ENCODE results near the gene BTC. TPM values are rescaled to one million over a fixed set of nuclear protein-coding genes. Genes with fewer than 3 reads are reported as not detected.
A peak's percentile ranks its signal among the peaks of the same experiment; 100 is the strongest.
"Not testable (repeated sequence)": the region's sequence is repeated elsewhere in the genome, so short reads cannot be mapped to it uniquely, and the experiment has no call there.

BTC gene, protein sequence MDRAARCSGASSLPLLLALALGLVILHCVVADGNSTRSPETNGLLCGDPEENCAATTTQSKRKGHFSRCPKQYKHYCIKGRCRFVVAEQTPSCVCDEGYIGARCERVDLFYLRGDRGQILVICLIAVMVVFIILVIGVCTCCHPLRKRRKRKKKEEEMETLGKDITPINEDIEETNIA
- total RNA-seq (2014; rRNA removed; shearing (Covaris generic)), result 0.14 TPM in 1 of 2 replicates, not detected in the other

DNA sequence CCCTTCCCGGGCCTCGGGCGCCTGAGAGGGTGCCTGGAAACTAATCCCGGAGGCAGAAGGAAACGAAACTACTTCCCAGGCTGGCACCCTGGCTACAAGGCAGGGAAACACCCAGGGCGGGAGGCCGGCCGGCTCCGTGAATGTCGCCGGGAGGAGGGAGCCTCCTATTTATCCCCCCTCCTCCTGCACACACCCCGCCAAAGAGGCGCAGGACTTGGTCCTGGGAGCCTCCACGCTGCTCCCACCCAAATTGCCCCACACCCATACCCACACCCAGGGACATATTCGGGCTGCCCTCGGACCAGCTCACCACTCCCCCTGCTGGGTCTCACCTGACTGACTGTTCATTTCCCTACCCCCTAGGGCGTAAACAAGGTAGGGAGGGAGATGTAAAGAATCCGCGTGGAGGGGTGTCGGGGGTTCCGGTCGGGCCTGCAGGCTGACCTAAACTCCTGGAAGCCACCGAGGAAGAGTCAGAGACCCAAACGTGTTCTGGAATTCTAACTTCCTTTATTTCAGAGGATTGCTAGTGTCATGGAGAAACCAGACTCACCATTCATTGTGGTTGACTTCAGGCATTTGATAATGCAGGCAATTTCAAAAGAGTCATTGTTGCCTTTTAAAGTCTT is at the start of gene BTC:
Gene BTC (minus strand): TSS at position 142 of the 629 bp plus-strand sequence. CDS start 198 bp downstream, outside the sequence.
- no peaks in the 10 kb centered on the region for H3K36me3 ChIP-seq (replicated peaks; ENCODE audit: control insufficient read depth, insufficient read depth, low read length)
- DNase-seq, result peak; percentile 58
- peak within 1 kb of the TSS; percentile 49 for H3K4me3 ChIP-seq (ENCODE audit: insufficient read depth, low read depth, low read length)
- H3K27me3 ChIP-seq (ENCODE audit: control insufficient read depth, insufficient read depth, low read length), result peaks cover 14% of the 10 kb centered on the region

DNA sequence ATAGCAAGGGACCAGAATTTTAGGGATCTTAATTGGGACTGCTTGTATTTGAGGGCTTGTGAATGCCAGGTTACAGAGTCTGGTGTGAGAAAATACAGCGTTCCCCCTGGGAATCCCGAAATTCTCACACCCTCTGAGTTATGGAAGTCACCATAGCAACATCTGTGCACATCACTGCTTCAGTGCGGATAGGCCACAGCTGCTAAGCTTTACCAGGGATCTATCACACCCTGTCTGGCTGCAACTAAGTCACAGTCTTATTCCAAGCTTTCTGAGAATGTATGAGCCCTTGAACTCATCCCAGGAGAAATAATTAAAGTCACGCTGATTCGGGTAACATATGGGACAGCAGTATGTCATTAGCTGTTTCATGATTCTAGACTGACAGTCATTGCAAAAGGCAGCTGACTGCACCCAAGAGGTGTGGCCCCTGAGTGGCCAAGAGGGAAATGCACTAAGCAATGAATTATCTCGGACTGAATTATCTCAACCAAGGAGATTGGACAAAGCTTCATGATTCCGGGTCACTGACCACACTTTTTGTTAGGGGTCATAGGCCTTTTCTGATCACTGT is 46.7 kb upstream of the BTC start:
- no peaks in the 10 kb centered on the region for H3K36me3 ChIP-seq (replicated peaks; ENCODE audit: control insufficient read depth, insufficient read depth, low read length)
- no peak overlapping the region for H3K4me3 ChIP-seq (ENCODE audit: insufficient read depth, low read depth, low read length)
- no peak for DNase-seq
- no peaks in the 10 kb centered on the region for H3K27me3 ChIP-seq (ENCODE audit: control insufficient read depth, insufficient read depth, low read length)

DNA sequence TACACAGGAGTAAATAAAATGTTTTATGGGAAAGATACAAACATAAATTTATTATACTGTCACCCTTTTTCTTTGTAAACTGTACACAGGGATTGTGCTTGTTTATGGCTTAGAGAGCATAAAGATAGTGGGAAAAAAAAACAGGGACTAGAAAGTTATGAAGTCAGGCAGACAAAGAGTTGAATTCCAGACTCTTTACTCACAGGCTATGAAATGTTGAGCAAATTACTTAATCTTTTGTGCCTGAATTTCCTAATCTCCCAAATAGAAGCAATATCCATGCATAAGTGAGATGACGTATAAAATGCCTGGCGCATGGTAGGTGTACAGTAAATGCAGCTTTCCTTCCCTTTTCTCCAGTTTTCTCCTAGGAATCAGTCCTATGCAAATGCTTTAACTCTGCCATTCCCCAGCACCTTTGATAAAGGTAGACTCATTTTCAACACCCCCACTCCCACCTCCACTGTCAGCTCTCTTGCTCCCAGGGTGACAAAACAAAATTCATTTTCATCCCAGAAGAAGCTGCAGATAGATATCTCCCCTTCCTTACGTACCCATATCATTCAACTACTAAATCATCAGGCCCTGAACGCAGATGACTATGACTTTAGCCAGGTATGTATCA is 44.5 kb upstream of the BTC start:
- H3K36me3 ChIP-seq (replicated peaks; ENCODE audit: control insufficient read depth, insufficient read depth, low read length), result no peaks in the 10 kb centered on the region

DNA sequence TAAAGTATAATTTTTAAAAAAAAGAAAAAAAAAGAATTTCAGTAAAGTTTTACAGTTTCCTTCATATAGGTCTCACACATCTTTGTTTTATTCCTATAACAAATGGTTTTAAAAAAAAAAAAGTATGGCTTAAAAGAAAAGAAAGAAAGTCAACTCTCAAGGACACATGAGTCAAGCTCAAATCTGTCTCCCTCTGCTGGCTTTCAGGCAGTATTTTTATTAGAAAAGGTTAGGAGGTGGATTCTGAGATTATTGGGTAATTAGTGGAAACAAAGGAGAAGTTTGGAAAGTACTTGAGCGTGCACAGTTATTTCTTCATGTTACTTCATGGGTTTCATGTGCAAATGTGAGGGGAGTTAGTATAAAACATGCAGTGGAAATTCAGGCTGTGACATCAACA is 36.6 kb upstream of the BTC start:
- Histone ChIP-seq H3K4me3 (ENCODE audit: insufficient read depth, low read depth, low read length) (no peak overlapping the region), H3K27me3 (ENCODE audit: control insufficient read depth, insufficient read depth, low read length) (no peaks in the 10 kb centered on the region), H3K36me3 (replicated peaks; ENCODE audit: control insufficient read depth, insufficient read depth, low read length) (no peaks in the 10 kb centered on the region)
- no peak for DNase-seq

More for the DNA sequence above, 44.5 kb upstream of the BTC start:
- no peaks in the 10 kb centered on the region for H3K27me3 ChIP-seq (ENCODE audit: control insufficient read depth, insufficient read depth, low read length)
- no peak overlapping the region for H3K4me3 ChIP-seq (ENCODE audit: insufficient read depth, low read depth, low read length)
- DNase-seq, result no peak

DNA sequence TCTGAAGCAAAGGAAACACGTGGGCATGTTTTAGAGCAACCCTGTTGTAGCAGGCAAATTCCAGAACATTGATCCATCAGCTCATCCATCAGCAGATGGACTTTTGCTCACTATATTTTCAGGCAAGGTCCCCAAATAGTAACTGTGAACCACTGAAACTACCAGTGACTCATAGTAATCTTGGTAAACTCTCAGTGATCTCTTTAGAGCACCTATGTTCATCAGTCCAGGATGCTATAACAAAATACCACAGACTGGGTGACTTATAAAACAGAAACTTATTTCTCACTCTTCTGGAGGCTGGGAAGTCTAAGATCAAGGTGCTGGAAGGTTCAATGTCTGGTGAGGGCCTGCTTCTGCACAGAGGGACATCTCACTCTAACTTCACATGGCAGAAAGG is 28.9 kb upstream of the BTC start:
- Histone ChIP-seq H3K27me3 (ENCODE audit: control insufficient read depth, insufficient read depth, low read length) (no peaks in the 10 kb centered on the region), H3K36me3 (replicated peaks; ENCODE audit: control insufficient read depth, insufficient read depth, low read length) (no peaks in the 10 kb centered on the region), H3K4me3 (ENCODE audit: insufficient read depth, low read depth, low read length) (no peak overlapping the region)
- DNase-seq, result no peak

DNA sequence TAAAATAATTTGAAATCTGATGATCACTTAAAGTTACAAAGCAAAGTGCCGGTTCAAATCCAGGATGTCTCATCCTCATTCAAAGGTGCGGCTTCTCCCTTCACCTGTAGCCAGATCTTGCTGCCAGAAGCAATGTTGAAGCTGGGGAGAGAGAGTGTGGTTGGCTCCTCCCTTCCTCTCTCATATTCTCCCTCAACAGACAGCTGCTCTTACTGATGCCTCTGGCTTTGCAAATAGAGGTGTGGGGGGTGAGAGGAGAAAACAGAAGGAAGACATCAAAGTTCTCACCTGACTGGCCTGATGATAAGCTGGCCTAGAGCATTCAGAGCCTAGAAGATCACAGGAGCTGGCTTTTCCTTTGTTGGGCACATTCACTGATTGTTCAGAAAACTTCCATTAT is 28.3 kb upstream of the BTC start:
- H3K36me3 ChIP-seq (replicated peaks; ENCODE audit: control insufficient read depth, insufficient read depth, low read length), result no peaks in the 10 kb centered on the region
- no peak for DNase-seq
- H3K4me3 ChIP-seq (ENCODE audit: insufficient read depth, low read depth, low read length), result no peak overlapping the region
- H3K27me3 ChIP-seq (ENCODE audit: control insufficient read depth, insufficient read depth, low read length), result no peaks in the 10 kb centered on the region

DNA sequence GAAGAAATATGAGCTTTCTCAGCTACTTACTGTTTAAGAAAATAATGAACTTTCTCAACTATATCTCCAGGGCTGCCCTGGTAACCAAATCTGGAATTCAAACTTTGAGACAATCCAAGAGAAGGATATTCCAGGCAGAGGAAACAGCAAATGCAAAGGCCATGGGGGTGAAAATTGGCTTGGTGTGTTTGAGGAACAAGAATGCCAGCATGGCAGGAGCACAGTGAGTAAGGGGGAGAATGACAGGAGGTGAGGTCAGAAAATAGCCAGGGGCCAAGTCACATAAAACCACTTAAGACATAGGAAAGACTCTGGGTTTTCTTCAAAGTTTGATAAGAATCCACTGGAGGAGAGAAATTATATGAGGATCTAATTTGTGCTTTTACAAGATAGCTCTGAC is 27.2 kb upstream of the BTC start:
- Histone ChIP-seq H3K27me3 (ENCODE audit: control insufficient read depth, insufficient read depth, low read length) (no peaks in the 10 kb centered on the region), H3K36me3 (replicated peaks; ENCODE audit: control insufficient read depth, insufficient read depth, low read length) (no peaks in the 10 kb centered on the region)
- no peak for DNase-seq

DNA sequence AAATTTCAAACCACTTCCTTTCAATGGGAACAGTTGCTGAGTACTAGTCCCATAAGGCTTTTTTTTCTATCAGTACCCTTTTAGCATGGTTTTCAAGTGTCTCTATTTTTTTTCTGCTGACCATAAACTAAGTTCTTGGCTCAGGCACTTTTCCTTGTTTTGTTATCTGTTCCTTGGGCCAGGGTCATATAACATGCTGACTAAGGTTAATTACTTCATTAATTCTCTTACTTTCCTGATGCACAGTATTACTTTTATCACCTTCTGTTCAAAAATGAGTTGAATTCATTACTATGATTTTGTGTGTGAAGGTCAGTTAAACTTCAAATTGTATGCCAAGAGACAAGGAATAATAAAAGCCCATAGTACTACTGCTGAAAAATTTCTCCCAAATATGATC is 19.7 kb upstream of the BTC start:
- Histone ChIP-seq H3K27me3 (ENCODE audit: control insufficient read depth, insufficient read depth, low read length) (no peaks in the 10 kb centered on the region), H3K4me3 (ENCODE audit: insufficient read depth, low read depth, low read length) (no peak overlapping the region), H3K36me3 (replicated peaks; ENCODE audit: control insufficient read depth, insufficient read depth, low read length) (no peaks in the 10 kb centered on the region)
- DNase-seq, result no peak

More for the DNA sequence above, 27.2 kb upstream of the BTC start:
- no peak overlapping the region for H3K4me3 ChIP-seq (ENCODE audit: insufficient read depth, low read depth, low read length)

DNA sequence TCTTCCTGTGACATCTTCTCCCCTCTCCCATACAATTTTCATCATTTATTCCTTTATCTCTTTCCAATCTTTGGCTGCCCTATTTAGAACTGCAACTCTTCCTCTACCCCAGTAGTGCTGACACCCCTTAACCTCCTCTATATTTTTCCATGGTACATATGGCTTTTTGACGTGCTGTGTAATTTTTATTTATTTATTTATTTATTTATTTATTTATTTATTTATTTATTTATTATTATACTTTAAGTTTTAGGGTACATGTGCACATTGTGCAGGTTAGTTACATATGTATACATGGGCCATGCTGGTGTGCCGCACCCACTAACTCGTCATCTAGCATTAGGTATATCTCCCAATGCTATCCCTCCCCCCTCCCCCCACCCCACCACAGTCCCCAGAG is 17.7 kb upstream of the BTC start:
- not testable (repeated sequence) for H3K27me3 ChIP-seq (ENCODE audit: control insufficient read depth, insufficient read depth, low read length); DNase-seq; H3K4me3 ChIP-seq (ENCODE audit: insufficient read depth, low read depth, low read length); H3K36me3 ChIP-seq (replicated peaks; ENCODE audit: control insufficient read depth, insufficient read depth, low read length)

DNA sequence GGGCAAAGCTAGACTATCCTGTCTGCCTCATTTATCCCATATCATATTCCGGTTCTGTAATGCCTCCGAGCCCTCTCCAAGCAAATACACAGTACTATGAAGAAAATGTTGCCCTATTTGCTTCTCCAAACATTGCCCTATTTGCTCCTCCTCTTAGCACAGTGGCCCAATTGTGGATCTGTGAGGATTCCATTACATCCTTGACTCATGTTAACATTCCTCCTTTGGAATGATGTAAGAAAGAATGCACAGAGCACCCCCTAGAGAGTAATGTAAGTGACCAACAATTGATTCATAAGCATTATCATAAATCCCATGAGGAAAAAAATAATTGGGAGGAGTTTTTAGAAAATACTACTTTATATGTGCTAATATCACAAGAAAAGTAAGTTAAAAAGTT is 11.3 kb upstream of the BTC start:
- H3K36me3 ChIP-seq (replicated peaks; ENCODE audit: control insufficient read depth, insufficient read depth, low read length), result no peaks in the 10 kb centered on the region
- H3K27me3 ChIP-seq (ENCODE audit: control insufficient read depth, insufficient read depth, low read length), result no peaks in the 10 kb centered on the region
- no peak for DNase-seq
- H3K4me3 ChIP-seq (ENCODE audit: insufficient read depth, low read depth, low read length), result no peak overlapping the region

DNA sequence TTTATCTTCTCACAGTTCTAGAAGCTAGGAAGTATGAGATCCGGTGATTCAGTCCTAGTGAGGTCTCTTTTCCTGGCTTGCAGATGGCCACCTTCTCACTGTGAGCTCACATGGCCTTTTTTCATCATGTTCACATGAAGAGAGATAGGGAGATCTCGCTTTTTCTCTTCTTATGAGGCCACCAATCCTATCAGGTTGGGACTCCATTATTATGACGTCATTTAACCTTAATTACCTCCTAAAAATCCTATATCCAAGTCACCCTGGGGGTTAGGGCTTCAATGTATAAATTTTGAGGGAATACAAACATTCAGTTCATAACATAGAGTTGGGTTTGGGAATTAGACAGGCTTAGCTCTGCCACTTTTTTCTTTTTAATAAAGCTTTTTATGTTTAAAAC is 6.0 kb upstream of the BTC start:
- Histone ChIP-seq H3K4me3 (ENCODE audit: insufficient read depth, low read depth, low read length) (no peak overlapping the region), H3K36me3 (replicated peaks; ENCODE audit: control insufficient read depth, insufficient read depth, low read length) (no peaks in the 10 kb centered on the region), H3K27me3 (ENCODE audit: control insufficient read depth, insufficient read depth, low read length) (no peaks in the 10 kb centered on the region)
- no peak for DNase-seq

DNA sequence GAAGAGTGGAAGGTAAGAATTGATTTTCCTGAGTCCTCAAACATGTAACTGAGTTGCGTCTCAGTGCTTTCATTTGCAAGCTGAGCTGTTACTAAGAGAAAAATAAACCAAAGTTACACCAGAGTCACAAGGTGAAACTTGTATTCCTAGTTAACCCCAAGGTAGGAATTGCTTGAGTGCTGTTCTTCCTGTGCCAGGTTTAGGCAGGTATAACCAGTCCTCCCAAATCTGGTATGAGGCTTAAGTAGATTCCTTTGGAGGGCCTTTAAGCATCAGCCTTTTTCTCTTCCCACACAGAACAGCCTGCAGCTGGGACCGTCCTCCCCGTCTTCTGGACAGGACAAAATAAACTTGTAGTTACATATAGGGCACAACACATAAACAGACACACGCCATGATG is 2.3 kb upstream of the BTC start:
- no peak overlapping the region for H3K4me3 ChIP-seq (ENCODE audit: insufficient read depth, low read depth, low read length)
- H3K27me3 ChIP-seq (ENCODE audit: control insufficient read depth, insufficient read depth, low read length), result peaks cover 14% of the 10 kb centered on the region
- DNase-seq, result no peak
- no peaks in the 10 kb centered on the region for H3K36me3 ChIP-seq (replicated peaks; ENCODE audit: control insufficient read depth, insufficient read depth, low read length)

DNA sequence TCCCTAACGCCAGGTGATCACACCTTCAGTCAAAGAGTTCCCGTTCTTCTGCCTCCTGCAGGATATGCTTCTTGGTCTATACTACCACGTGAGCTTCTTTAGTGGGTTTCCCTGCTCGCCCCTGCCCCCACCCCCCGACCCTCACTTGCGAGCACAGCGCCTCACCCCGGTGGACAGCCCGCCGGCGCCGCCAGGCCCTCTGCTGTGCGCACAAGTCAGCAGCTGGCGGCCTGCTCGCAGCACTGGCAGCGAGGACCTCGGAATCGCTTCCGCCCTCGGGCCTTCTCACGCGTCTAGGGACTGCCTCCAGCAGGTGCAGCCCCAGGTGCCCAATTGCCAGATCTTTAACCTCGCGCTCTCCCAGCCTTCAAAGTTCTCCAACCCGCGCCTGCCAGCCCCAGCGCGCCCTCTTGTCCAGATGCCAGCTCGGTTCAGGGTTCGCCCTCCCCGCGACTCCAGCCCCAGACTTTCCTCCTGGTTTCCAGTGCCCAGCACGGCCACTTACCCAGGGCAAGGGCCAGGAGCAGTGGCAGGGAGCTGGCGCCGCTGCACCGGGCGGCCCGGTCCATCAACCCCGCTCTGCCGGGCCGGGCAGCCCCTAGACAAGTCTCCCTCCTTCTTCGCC is 454 bp downstream of the BTC start:
- DNase-seq, result peak; percentile 80
- peaks cover 14% of the 10 kb centered on the region for H3K27me3 ChIP-seq (ENCODE audit: control insufficient read depth, insufficient read depth, low read length)
- peak overlapping the region; percentile 49 for H3K4me3 ChIP-seq (ENCODE audit: insufficient read depth, low read depth, low read length)
- no peaks in the 10 kb centered on the region for H3K36me3 ChIP-seq (replicated peaks; ENCODE audit: control insufficient read depth, insufficient read depth, low read length)

DNA sequence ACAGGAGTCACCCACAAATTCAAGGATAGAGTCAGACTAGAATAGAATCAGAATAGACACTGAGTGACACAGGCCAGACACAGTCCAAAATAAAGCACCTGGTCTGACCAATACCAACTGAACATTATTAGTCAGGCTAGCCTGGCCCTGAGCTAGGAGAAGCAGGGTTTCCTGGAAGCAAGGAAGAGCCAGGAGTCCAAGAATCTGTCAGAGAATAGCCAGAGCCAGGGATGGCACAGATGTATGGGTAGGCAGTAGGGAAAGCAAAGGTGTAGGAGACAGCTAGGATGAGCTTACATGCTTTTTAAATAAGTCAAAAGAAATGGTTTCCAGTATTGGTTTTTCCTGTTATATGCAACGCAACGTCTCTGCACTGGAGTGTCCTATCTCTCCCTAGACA is 3.7 kb downstream of the BTC start:
- no peak overlapping the region for H3K4me3 ChIP-seq (ENCODE audit: insufficient read depth, low read depth, low read length)
- H3K36me3 ChIP-seq (replicated peaks; ENCODE audit: control insufficient read depth, insufficient read depth, low read length), result no peaks in the 10 kb centered on the region
- H3K27me3 ChIP-seq (ENCODE audit: control insufficient read depth, insufficient read depth, low read length), result peaks cover 14% of the 10 kb centered on the region
- DNase-seq, result no peak

DNA sequence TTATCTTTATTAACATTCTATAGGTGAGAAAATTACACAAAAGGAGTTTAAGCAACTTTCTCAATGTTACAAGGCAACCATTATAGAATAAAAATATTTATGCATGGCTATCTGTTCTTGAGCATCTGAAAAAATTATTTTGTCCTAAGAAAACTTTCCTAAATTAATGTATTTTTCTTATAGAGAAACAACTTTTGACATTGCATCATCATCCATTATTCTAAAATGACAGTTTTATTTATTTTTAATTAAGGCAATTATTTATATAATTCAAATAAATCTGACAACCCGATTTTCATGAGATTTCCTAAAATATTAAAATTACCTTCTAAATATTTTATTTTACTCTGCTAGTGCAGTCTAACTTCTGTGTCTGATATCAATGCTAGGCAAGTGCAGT is 4.8 kb downstream of the BTC start:
- Histone ChIP-seq H3K4me3 (ENCODE audit: insufficient read depth, low read depth, low read length) (no peak overlapping the region), H3K36me3 (replicated peaks; ENCODE audit: control insufficient read depth, insufficient read depth, low read length) (no peaks in the 10 kb centered on the region), H3K27me3 (ENCODE audit: control insufficient read depth, insufficient read depth, low read length) (peaks cover 14% of the 10 kb centered on the region)
- DNase-seq, result no peak

Data from H7 (cell line).